Erythroblast (primary cell): ENCODE measurements around the gene C12orf54.
"Not testable (repeated sequence)": the region's sequence is repeated elsewhere in the genome, so short reads cannot be mapped to it uniquely, and the experiment has no call there.

Experiments used
- DNase-seq, 2 experiments: peaks; one replicate each; lab custom pipeline; 2025; lab: John Stamatoyannopoulos, UW
- GATA1 ChIP-seq: IDR thresholded peaks from 2 replicates; pipeline ENCODE4 v1.6.1; 2011; ENCODE audit warnings: low read depth, mild to moderate bottlenecking, control low read depth, low read length, moderate library complexity
- POLR2A ChIP-seq: IDR thresholded peaks from 2 replicates; pipeline ENCODE4 v1.6.1; 2011; ENCODE audit warnings: mild to moderate bottlenecking, low read length

C12orf54 gene

DNA sequence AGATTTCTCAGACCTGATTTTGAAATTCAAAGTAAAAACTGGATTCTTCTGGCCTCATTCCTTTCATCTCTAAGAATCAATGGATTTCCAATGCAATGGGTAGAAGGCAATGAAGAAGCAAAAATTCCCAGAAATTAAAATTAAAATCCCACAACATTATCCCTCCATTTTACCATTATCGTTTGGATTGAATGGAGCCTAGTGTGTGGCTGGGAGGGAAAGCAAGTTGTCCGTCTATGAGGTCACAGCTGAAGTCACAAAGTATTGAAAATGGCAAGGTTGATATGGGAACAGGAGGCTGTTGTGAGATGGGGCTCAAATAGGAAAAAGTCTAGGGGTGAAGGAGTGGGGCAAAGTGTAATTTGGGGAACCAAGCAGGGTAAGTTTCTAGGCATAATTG is at the start of gene C12orf54:
Gene C12orf54 (plus strand): TSS at position 301 of the 400 bp plus-strand sequence. CDS start 799 bp downstream, outside the sequence.
- TF ChIP-seq POLR2A (no peak), GATA1 (no peak)
- DNase-seq: no peak

DNA sequence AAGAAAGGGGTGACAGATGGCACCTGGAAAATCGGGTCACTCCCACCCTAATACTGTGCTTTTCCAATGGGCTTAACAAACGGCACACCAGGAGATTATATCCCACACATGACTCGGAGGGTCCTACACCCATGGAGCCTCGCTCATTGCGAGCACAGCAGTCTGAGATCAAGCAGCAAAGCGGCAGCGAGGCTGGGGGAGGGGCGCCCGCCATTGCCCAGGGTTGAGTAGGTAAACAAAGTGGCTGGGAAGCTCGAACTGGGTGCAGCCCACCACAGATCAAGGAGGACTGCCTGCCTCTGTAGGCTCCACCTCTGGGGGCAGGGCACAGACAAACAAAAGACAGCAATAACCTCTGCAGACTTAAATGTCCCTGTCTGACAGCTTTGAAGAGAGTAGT is 48.3 kb upstream of the C12orf54 start:
- not testable (repeated sequence) for DNase-seq

- no peak for TF ChIP-seq GATA1
- no peak for TF ChIP-seq POLR2A
- DNase-seq: no peak
Measured at GRCh38 chr12:48441069-48441468, 41.2 kb upstream of the C12orf54 start.

- DNase-seq: no peak
- TF ChIP-seq GATA1 (no peak), POLR2A (no peak)
Measured at GRCh38 chr12:48442179-48442847, 40.0 kb upstream of the C12orf54 start.

GRCh38 chr12:48445538-48445937 is 36.8 kb upstream of the C12orf54 start:
- TF ChIP-seq GATA1 (no peak), POLR2A (no peak)
- no peak for DNase-seq

DNA sequence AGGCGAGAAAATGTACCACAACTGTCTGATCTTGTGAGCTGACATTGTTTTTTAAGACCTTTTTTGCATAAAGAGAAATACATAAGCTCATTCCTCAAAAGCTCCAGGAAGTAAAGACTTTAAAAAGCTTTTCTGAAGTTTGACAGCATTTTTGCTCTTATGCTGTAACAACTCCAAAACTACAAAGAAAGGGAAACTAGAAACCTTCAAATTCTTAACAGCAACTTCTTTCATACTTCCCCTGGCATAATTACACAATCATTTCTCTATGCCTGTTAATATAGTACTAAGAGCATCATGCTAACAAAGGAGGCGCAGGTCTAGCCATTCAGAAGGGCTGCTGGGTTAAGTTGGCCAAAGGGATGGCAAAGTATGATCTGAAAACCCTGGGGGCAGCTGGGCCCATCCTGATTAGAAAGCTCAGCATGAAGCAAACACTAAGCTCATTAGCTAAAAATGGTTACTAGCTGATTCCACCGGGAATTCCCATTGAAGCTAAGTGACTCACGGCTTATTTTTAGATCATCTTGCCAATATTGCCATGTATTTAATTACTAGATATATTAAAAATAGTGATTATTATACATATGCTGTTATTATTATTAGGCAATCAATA is 36.0 kb upstream of the C12orf54 start:
- TF ChIP-seq GATA1: no peak
- no peak for TF ChIP-seq POLR2A
- DNase-seq: no peak

DNA sequence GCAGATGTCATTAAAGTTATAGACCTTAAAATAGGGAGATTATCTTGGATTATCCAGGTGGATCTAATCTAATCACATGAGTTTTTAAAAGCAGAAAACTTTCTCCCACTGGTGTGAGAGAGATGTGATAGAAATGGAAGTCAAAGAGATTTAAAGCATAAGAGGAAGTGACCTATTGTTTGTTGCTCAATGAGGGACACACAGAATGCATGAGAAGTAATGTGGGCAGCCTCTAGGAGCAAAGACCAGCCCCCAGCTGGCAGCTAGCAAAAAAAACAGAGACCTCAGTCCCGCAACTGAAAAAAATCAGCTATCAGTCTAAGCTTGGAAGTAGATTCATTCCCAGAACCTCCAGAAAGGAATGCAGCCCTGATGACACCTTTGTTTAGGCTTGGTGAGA is 34.5 kb upstream of the C12orf54 start:
- no peak for DNase-seq

DNA sequence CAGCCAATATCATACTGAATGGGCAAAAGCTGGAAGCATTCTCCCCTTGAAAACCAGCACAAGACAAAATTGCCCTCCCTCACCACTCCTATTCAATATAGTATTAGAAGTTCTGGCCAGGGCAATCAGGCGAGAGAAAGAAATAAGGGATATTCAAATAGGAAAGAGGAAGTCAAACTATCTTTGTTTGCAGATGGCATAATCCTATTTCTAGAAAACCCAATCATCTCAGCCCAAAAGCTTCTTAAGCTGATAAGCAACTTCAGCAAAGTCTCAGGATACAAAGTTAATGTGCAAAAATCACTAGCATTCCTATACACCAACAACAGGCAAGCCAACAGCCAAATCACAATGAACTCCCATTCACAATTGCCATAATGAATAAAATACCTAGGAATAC is 30.9 kb upstream of the C12orf54 start:
- TF ChIP-seq POLR2A (no peak), GATA1 (no peak)
- no peak for DNase-seq

More for the DNA sequence above, 34.5 kb upstream of the C12orf54 start:
- TF ChIP-seq GATA1: no peak
- TF ChIP-seq POLR2A: no peak

GRCh38 chr12:48452961-48453360 is 29.3 kb upstream of the C12orf54 start:
- not testable (repeated sequence) for DNase-seq

DNA sequence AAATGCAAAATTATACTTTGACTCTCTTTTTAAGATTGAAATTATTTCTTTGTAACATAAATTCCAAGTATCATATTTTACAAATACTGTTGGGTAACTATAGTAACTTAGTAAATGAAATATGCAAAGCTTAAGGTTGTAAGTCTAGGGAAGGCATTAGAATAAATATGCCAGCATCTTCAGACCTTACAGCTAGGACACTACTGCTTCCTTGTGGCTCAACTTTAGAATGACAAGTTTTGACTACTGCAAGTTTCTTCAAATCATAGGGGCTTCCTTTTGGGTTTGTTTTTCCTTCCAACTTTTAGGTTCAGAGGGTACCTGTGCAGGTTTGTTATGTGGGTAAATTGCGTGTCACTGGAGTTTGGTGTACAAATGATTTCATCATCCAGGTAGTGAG is 27.6 kb upstream of the C12orf54 start:
- DNase-seq: peak; percentile 16 to 31
- no peak for TF ChIP-seq GATA1

GRCh38 chr12:48455116-48455515 is 27.2 kb upstream of the C12orf54 start:
- TF ChIP-seq POLR2A (no peak), GATA1 (no peak)
- no peak for DNase-seq

GRCh38 chr12:48459259-48459658 is 23.0 kb upstream of the C12orf54 start:
- TF ChIP-seq GATA1 (no peak), POLR2A (no peak)
- no peak for DNase-seq

- not testable (repeated sequence) for DNase-seq
Measured at GRCh38 chr12:48469027-48469426, 13.3 kb upstream of the C12orf54 start.

- no peak for DNase-seq
- no peak for TF ChIP-seq POLR2A
- no peak for TF ChIP-seq GATA1
Measured at GRCh38 chr12:48472259-48472658, 10.0 kb upstream of the C12orf54 start, which contains the start of gene ANP32D. TSS of gene ANP32D (plus strand) at chr12:48472559. CDS start at chr12:48472665, 106 bp downstream.

GRCh38 chr12:48473061-48473460 is 9.2 kb upstream of the C12orf54 start:
- no peak for DNase-seq
- no peak for TF ChIP-seq GATA1
- TF ChIP-seq POLR2A: no peak

DNA sequence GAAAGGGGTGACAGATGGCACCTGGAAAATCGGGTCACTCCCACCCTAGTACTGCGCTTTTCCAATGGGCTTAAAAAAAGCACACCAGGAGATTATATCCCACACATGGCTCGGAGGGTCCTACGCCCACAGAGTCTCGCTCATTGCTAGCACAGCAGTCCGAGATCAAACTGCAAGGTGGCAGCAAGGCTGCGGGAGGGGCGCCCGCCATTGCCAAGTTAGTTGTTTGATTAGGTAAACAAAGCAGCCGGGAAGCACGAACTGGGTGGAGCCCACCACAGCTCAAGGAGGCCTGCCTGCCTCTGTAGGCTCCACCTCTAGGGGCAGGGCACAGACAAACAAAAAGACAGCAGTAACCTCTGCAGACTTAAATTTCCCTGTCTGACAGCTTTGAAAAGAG is 7.8 kb upstream of the C12orf54 start:
- DNase-seq: not testable (repeated sequence)

GRCh38 chr12:48482930-48483329 is 632 bp downstream of the C12orf54 start:
- no peak for TF ChIP-seq POLR2A
- TF ChIP-seq GATA1: no peak
- DNase-seq: no peak
